Stimulated activated CD4-positive, alpha-beta T cell treated with anti-CD3 and anti-CD28 coated beads, TNF-alpha, amount 100 ng/mL, for 24 hours (primary cell): ENCODE data around the gene PITPNM3.
A peak's percentile ranks its signal among the peaks of the same experiment; 100 is the strongest.
"Not testable (repeated sequence)": the region's sequence is repeated elsewhere in the genome, so short reads cannot be mapped to it uniquely, and the experiment has no call there.

Source experiments
- DNase-seq, 3 experiments: peaks; one replicate each; pipeline ENCODE4 v3.0.0-alpha.2; 2020; ENCODE audit warnings: low read depth in 3 of 3

The PITPNM3 gene

DNA sequence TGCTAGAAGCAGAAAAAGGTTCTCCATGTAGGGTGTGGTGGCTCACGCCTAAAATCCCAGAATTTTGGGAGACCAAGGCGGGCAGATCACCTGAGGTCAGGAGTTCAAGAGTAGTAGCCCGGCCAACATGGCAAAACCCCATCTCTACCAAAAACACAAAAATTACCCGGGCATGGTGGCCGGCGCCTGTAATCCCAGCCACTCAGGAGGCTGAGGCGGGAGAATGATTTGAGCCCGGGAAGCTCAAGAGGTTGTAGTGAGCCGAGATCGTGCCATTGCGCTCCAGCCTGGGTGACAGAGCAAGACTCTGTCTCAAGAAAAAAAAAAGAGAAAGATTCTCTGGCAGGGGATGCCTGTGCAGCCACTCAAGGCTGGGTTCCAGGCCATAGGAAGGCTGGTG lies 54.2 kb downstream of the PITPNM3 start:
- no peak for DNase-seq

DNA sequence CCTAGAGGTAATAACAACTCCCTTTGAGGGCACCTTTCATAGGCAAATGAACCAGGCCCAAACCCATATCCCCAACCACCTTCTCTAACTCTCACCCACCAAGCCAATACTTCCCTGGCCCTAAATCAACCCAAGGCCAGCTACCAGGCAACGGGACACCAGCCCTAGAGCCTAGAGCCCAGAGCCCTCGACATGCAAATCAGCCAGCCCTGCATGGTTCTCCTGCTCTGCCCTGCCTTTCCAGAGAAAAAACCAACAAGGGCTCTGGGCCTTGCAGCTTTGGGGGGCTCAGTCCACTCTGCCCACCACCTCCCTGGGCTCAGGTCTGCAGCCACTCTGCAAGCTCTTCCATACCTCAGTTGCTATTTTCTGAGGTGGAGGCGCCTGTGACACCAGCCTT lies 55.0 kb downstream of the PITPNM3 start:
- no peak for DNase-seq

DNA sequence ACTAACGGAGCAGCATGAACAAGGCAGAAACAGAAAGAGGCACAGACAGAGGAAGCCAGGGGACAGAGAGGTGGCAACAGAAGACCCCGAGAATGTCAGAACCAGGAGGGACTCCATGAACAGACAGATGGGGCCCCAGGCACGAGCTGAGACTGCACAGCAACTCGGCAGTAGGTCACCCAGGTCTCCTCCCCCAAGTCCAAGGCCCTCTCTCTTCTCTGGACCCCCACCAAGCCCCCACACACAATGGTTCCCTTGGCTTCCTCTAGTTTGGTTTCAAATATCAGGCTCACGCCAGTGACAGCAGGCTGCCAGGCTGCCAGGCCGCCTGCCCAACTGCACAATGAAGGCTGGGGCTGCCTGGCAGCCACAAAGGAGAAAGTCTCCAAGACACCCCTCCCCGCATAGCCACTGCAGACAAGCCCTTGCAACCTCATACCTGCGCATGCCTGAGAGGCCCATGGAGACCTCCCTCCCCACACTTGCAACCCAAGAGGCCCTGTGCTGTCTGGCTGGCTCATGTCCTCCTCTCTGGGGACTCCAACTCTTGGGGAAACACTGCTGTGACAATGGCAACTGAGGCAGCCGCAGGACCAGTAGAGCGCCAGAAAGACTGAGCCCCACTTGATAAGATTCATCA lies 57.3 kb downstream of the PITPNM3 start:
- DNase-seq = no peak

DNA sequence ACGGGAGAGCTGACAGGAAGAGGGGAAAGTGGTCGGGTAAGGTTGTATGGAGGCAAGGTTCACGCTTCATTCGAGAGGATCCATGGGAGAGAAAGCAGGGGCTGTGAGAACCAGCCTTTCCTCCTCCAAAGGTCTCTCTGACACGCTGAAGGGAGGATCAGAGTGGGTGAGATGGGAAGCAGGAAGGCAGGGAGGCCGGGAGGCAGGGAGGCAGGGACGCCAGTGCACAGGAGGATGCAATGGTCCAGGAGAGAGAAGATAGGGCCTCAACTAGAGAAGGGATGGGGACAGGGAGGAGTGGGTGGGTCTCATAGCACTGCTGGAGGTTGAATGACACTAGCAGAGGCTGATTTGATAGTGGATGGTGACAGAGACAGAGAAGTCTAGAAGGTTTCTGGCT lies 58.0 kb downstream of the PITPNM3 start:
- no peak for DNase-seq

DNA sequence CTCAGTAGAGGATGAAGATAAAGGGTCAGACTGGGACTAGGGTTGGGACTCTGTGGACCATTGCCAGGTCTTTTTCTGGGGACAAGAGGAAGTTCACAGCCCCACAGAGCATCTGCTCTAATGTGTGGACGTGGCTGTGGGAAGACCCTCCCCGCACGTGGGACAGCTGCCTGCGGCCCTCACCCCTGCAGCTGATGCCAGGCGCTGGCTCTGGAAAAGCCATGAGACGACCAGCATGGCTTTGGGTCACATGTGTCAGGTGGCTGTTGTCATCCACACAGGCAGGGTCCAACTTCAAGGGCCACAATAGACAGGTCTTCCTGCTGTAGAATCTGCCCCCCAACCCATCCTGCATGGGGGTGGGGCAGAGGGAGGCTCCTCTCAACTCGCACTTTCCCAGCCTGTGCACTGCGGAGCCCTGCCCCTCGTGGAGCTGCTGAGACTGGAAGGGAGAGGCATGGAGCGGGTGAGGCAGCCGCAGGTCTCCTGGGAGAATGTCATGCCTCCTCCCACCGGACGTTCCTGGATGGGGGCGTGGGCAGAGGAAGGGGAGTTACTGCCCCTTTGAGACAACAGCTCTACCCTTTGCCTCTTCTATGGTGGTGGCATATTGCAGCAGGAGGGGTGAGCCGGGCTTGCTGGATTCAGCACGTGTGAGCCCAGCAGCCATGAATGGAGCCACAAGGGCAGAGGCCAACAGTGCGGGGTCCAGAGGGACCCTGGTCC lies 58.7 kb downstream of the PITPNM3 start:
- DNase-seq = no peak

DNA sequence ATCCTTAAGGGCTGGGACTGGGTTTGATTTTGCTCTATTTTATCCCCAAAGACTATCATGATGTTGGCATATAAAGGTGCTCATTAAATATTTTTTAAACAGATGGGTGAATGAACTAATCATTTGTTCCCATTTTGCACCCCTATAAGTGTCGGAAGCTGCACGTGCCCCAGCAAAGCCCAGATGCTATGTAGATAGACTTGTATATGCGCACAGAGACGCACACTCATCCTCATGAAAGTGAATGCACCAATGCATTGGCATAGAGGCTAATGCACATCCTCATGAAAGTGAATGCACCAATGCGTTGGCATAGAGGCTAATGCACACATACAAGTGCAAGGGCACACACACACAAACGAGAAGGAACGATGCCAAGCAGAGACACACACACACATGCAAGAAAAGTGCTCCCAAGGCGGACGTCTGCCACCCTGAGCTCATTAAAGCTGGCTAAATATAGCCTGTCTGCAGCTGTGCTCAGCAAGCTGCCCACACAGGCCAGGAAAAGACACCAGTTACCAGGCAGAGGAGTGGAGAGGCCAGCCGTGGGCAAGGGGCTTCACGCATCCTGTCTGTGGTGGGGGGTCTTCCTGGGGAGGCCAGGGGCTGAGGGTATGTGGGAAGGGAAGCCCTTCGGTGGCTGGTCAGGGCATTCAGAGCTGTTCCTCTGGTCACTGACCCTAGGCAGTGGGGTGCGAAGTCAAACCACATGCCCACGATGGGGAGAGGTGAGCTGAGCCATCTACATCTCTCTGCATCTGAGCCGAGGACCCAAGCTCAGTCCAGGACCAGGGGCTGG lies 59.5 kb downstream of the PITPNM3 start:
- DNase-seq = no peak

DNA sequence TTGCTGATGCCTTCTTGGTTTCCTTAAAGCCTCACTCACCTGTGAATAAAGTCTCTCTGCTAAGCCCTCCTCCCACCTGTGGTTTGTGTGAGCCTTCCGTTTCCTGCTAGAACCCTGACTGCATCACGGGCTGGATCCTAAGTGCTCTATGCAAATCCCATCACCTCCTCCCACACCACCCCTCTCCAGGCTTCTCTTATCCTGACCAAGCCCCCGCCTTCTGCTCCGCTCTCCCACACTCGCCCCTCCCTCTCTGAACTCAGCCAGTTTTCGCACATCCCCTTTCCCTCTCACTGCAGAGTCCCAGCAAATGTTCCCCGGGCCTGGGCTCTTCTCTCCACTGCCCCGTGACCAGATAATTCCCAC lies 60.3 kb downstream of the PITPNM3 start:
- peak in 1 of 3 experiments; percentile 14 for DNase-seq

DNA sequence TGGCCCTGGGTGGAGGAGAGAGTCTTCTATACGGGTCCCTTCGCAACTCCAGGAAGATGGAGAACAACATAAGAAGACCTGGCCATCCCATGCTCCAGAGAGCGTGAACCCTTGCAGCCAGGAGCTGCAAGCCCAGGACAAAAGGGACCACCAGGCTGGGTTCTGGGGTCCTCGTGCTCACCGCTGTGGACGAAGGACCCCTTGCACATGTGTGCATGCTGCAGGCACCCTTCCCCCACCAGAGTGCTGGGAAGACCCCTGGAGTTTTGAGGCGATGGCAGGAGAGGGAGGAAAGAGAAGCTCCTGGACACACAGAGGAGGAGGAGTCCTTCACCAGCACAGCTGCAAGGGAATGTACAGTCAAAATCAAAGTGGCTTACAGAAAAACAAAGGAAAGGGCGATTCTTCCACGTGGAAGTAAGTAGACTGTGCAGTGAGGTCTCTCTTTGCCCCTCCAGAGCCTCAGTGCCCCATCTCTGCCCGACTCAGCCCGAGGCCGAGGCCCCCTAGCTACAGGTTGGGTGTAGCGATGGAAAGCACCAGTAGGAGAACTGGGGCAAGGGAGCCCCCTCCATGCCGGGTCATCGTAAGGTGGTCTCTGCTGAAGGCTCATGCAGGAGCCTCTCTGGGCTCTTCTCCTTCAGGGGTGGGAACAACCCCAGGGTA lies 60.8 kb downstream of the PITPNM3 start:
- no peak for DNase-seq

DNA sequence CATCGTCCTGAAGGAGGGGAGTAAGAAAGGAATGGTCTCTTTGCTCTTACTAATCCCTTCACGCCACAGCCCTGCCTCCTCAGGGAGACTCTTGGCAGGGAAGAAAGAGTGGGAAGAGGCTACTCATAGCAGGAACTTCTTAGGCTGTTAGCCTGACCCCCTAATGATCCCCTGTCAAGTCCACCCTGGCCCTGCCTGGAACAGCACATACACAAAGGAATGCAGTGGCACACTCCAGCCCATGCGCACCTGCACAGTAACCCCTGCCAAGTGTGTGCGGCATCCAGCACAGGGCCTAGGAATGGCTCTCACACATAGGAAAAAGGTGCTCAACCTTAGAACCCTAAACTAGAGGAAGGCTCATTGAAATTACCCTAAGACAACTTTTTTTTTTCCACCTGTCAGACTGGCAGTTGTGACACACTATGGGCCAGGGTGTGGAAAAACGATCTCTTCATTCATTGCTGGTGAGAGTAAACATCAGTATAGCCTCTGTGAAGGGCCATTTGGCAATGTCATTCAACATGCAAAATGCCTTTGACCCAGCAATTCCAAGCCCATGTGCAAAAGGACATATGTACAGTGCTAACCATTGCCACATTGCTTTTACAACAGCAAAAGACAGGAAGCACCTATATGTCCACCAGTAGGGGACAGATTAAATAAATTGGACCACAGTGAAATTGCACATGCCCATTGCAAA lies 62.0 kb downstream of the PITPNM3 start:
- no peak for DNase-seq

DNA sequence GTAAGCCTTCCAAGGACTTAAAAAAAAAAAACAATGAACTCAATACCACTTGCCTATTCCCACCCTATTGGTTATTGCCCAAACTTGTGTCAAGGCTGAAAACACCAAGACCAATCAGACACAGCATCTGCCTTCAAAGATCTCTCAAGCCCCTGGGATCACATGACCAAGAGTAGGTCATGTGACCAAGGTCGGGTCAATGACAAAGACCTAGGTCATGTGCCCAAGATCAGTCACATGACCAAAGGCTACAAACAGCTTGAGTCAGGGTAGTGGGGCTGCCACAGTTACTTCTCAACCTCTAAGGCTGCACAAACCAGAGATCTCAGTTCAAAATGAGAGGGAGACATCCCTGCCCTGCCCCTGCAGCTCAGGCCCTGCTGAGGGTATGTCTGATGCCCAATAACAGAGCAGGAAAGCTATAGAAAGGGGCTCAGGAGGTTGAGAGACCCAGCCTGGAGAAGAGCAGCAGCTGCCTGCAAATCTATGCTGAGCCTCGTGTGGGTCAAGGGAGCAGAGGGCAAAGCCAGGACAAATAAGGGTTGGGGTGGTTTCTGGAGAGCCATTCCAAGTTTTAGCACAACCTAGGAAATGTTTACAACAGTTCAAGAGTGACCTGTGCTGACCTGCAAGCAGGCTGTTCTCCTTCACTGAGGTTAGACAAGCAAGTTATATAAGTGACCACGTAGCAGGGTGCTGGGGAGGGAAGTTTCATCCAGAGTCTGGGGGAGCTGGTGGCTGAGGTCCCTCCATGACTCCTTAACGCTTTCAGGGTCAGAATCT lies 63.3 kb downstream of the PITPNM3 start:
- no peak for DNase-seq

DNA sequence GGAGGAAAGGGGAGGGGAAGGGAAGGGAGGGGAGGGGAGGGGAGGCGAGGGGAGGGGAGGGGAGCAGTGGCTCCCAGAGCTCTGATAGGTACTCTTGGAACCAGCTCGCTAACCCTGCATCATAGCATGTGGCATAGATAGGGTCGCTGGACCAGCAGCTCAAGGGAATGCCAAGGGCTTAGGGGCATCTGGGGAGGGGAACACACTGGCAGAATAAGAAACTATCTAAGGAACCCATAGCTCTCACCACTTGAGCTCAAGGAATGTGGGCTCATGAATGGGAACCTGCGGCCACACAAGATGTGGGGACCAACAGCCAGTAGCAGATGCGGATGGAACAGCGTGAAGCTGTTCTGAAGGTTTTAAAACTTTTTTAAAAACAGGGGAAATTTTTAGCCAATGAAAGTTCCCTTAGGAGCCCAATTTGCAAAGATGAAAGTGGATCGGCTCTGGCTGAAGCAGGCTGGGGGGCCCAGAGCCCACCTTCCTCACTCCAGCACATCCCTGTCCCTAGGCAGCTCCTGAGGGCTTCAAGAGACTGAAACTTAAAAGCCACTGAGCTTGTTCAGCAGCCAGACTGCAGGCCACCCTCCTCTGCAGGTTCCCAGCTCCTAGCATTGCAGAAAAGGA lies 65.2 kb downstream of the PITPNM3 start:
- no peak for DNase-seq

DNA sequence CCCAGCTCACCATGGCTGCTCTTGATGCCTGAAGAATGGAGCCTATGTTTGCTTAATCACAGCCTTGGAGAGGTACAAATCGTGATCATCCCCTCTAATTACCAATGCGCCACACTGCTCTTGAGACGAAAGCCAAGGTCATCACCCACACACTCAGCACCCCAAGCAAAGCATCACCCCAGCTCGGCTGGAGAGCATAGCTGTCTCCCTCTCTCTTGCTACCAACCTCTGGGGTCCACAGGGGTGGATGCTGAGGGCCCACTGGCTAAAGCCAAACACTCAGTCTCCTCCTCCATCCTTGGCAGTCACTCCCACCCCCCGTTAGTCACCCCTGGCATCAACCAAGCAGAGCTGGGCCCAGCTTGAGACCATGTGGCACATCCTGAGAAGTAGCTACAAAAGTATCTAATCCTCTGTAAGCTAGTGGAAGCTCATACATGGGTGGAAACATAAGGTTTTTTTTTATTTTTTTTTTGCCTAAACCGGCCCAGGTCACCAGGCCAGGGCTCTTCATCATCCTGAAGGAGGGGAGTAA lies 67.3 kb downstream of the PITPNM3 start:
- DNase-seq = no peak

DNA sequence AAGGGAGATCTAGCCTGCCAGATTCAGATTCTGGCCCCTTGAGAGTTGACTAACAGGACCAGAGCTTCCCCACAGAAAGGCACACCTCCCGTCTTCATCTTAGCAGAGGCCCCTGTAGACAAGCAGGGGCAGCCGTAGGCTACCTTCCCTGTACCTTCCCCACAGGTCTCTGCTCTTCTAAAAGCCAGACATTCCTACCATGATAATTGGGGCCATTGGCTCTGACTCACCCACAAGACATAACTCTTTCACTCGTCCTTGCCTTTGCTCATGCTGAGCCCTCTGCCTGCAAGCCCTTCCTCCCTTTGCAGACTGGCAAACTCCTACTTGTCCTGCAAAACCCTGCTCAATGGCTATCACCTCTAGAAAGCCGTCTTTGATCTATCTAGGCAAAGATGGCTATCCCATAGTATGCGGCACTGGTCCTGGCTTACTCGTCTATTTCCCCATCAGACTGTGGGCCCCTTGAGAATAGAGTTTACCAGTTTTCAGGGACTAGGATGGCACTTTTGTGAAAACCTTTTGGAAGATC lies 68.3 kb downstream of the PITPNM3 start:
- DNase-seq = no peak

DNA sequence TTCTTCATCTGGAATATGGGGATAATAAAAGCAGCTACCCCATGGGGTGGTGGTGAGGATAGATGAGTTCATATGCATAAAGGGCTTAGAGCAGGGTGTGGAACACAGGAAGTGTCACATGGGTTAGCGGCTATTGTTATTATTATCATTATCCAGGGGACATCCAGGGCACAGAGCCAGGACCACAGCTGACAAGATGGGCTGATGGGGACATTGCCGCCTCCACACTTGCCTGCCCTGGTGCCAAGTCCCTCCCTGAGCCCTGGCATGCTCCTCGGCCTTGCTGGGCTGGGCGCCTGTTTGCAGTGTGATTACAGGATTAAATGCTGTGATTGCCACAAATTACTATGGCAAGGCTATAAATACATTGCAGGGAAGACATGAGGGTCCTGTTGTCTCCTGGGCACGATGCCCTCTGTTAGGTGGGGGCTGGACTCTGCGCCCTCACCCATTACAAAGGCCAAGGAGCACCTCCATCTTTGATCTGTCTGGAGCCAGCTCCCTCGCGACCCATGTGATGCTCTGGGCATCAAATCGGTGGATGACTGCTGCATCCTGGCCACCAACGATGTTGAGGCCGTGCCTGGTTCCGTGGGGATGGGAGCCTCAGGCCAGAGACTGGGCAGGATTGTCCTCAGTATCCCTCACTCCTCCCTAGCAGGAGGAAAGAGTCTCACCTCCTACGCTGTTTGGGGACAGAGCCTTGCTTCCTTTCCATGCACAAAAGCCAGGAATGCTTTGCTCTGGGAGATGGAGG lies 68.9 kb downstream of the PITPNM3 start:
- no peak for DNase-seq

DNA sequence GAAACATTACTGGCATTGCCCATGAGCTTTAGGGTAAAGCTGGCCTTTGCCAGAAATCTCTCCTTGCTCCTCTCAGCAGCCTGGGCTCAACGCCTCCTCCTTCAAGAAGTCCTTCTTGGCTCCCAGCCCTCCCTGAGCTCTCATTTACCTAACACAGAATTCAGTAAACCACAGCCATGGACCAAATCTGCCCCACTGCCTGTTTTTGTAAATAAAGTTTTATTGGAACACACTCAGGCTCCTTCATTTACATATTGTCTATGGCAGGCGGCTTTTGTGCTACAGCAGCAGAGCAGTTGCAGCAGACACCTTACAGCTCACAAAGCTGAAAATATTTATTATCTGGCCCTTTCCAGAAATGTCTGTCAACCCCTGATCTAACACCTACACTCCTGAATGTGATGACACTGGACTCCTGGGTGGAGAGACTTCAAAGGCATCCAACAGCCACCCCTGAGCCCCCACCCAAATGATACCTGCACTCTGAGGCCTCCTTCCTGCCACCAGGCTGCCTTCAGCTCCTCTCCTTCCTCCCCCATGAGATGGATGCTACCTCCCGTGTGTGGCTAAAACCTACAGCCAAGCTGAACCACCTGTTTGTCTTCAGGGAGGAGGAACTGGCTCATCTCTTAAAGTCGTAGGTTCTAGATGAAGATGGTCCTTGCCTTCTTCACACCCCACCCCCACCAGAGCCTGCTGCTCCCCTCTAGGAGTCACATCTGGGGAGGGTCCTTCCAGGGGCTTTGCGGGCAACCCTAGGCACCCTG lies 70.5 kb downstream of the PITPNM3 start:
- DNase-seq = no peak

DNA sequence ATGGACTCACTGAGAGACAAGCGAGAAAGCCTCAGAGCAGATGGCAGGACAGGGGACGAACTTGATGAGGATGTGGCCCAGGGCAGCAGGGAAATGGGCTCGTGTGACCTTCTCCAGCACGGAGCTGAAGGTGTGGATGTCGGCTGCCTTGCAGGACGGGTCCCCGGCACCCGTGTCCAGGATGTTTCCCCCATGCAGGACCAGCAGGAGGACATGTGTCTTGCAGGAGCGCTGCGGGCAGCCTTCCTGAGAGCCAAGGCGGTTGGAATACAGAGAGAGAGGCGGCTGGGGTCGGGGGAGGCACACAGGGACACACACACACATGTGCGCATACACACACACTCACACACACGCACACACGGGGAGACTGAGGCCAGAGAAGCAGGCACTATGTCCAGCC lies 72.8 kb downstream of the PITPNM3 start:
- DNase-seq = no peak

DNA sequence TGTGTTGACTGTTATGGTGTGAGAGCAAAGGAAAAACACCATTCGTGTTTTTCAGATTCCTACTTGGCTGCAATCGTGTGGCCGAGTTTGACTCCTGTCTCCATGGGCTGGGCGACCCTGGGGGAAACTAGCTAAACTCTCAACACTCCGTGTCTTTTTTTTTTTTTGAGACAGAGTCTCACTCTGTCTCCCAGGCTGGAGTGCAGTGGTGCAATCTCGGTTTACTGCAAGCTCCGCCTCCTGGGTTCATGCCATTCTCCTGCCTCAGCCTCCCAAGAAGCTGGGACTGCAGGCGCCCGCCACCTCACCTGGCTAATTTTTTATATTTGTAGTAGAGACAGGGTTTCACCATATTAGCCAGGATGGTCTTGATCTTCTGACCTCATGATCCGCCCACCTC lies 73.6 kb downstream of the PITPNM3 start:
- not testable (repeated sequence) for DNase-seq

DNA sequence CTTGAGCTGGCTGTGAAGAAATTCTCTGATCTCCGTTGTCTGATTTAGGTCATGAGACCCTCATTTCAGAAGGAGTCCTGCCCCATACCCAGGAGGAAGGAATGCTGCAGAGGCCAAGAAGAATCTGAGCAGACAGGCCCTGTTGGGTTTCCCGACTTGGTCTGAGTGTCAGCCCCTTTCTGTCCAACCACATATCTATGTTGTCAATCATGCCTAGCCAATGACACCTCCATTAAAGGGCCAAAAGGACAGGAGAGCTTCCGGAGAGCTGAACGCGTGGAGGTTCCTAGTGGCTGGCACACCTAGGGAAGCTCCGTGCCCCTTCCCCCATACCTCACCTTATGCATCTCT lies 74.3 kb downstream of the PITPNM3 start:
- DNase-seq = no peak

DNA sequence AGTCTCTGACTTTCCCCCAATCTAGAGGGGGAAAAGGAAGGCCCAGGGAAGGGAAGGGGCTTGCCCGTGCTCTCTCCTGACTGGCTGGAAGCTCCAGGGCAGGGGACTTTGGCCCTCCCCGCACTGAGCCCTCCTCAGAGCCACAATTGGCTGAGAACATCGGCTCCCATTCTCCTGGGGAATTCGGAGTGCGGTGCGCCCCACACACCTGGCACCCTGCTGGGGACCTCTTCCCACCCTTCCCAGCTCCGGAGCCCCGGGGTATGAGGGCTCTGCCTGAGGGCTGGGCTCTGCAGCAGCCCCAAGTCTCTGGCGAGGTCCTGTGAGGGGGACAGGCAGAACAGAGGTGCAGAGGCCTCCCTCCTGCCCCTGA lies 76.1 kb downstream of the PITPNM3 start:
- no peak for DNase-seq
